Kidney epithelial cell (primary cell): Measurements from ENCODE around the gene ANTXR2. TPM values are rescaled to one million over a fixed set of nuclear protein-coding genes. Genes with fewer than 3 reads are reported as not detected.

Source experiments
- DNase-seq: peaks from one replicate; pipeline ENCODE4 v3.0.0-alpha.2; 2010; ENCODE audit warnings: low read depth
- H3K27me3 ChIP-seq: 2 replicates; pipeline ENCODE4 v1.6.0; 2011; ENCODE audit warnings: low read length; ENCODE audit not compliant: control insufficient read depth, insufficient read depth
- H3K36me3 ChIP-seq: 2 replicates; pipeline ENCODE4 v1.5.1; 2011; ENCODE audit warnings: low read length; ENCODE audit not compliant: control insufficient read depth, insufficient read depth
- H3K4me3 ChIP-seq: 2 replicates; pipeline ENCODE4 v1.5.1; 2011; ENCODE audit warnings: low read depth, mild to moderate bottlenecking, control low read depth, low read length
- CTCF ChIP-seq: IDR thresholded peaks from 2 replicates; pipeline ENCODE4 v1.5.1; 2011; ENCODE audit warnings: mild to moderate bottlenecking, moderate library complexity, low read length, control low read depth, inconsistent platforms; ENCODE audit not compliant: insufficient read depth, poor library complexity, severe bottlenecking
- total RNA-seq: library from RNA; depleted of rRNA; stranded (reverse); fragments of >200 nt; gene quantifications from 2 replicates; pipeline ENCODE4 v1.2.3, GENCODE V29; 2015

Gene ANTXR2
- total RNA-seq, 1 donor from 2014 or later: 32.7 TPM

GRCh38 chr4:79934660-79935059, 138.4 kb downstream of the ANTXR2 start:
- H3K4me3 ChIP-seq: no peak overlapping the region
- no peaks in the 10 kb centered on the region for H3K36me3 ChIP-seq
- no peak for DNase-seq
- no peaks in the 10 kb centered on the region for H3K27me3 ChIP-seq
- TF ChIP-seq CTCF: no peak

GRCh38 chr4:79927931-79928330, 145.1 kb downstream of the ANTXR2 start:
- no peak for TF ChIP-seq CTCF
- no peak for DNase-seq
- H3K27me3 ChIP-seq: no peaks in the 10 kb centered on the region
- no peak overlapping the region for H3K4me3 ChIP-seq
- H3K36me3 ChIP-seq: no peaks in the 10 kb centered on the region

GRCh38 chr4:79923281-79923680, 149.7 kb downstream of the ANTXR2 start:
- DNase-seq: no peak
- H3K36me3 ChIP-seq: no peaks in the 10 kb centered on the region
- no peak for TF ChIP-seq CTCF
- no peaks in the 10 kb centered on the region for H3K27me3 ChIP-seq
- no peak overlapping the region for H3K4me3 ChIP-seq

- no peak for TF ChIP-seq CTCF
- DNase-seq: no peak
Observed at GRCh38 chr4:79922011-79922410, 151.0 kb downstream of the ANTXR2 start.

GRCh38 chr4:79920163-79920853, 152.7 kb downstream of the ANTXR2 start:
- no peak for TF ChIP-seq CTCF
- DNase-seq: no peak
- H3K27me3 ChIP-seq: no peaks in the 10 kb centered on the region

More at GRCh38 chr4:79922011-79922410, 151.0 kb downstream of the ANTXR2 start:
- Histone ChIP-seq H3K4me3 (no peak overlapping the region), H3K27me3 (no peaks in the 10 kb centered on the region), H3K36me3 (no peaks in the 10 kb centered on the region)

GRCh38 chr4:79918292-79918691, 154.7 kb downstream of the ANTXR2 start:
- Histone ChIP-seq H3K36me3 (no peaks in the 10 kb centered on the region), H3K27me3 (no peaks in the 10 kb centered on the region), H3K4me3 (no peak overlapping the region)
- DNase-seq: no peak
- TF ChIP-seq CTCF: no peak

More at GRCh38 chr4:79920163-79920853, 152.7 kb downstream of the ANTXR2 start:
- Histone ChIP-seq H3K36me3 (no peaks in the 10 kb centered on the region), H3K4me3 (no peak overlapping the region)
